ENCODE measurements around the gene LPCAT1.

DNA sequence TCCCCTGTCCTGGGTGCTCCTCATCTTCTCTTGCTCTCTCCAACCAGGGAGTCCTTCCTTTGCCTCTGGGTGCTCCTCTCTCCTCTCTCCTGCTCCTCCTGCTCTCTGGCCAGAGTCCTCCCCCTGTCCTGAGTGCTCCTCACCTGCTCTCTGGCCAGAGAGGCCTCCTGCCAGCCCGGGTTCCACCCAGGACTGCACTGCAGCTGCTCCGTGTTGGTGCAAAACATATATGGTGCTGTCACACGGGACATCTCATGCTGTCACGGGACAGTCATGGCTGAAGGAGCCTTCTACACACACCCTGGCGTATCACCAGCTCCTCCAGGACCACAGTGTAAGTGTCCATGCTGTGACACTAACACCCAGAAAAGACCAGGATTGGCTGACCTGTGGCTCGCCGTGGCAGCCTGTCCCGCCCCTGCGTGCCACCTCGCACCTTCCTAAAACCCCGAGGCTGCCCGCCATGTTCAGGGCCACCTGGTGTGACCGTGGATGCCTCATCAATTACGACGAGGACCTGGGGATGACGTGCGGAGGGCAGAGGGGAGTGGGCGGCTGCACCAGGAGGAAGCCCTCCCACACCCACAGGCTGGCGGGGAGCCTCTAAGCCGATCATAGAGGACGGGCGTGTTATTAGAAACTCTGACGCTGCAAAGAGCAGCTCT is 50.7 kb downstream of the LPCAT1 start:
- TF ChIP-seq, protein P1, sequence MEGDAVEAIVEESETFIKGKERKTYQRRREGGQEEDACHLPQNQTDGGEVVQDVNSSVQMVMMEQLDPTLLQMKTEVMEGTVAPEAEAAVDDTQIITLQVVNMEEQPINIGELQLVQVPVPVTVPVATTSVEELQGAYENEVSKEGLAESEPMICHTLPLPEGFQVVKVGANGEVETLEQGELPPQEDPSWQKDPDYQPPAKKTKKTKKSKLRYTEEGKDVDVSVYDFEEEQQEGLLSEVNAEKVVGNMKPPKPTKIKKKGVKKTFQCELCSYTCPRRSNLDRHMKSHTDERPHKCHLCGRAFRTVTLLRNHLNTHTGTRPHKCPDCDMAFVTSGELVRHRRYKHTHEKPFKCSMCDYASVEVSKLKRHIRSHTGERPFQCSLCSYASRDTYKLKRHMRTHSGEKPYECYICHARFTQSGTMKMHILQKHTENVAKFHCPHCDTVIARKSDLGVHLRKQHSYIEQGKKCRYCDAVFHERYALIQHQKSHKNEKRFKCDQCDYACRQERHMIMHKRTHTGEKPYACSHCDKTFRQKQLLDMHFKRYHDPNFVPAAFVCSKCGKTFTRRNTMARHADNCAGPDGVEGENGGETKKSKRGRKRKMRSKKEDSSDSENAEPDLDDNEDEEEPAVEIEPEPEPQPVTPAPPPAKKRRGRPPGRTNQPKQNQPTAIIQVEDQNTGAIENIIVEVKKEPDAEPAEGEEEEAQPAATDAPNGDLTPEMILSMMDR (IDR thresholded peaks at IDR 0.05; ENCODE audit: poor library complexity), result no peak
- TF ChIP-seq EZH2 (IDR thresholded peaks at IDR 0.05; ENCODE audit: borderline replicate concordance), result no peak
